PC-9 (cell line): ENCODE data around the gene CIT. TPM values are rescaled to one million over a fixed set of nuclear protein-coding genes. Genes with fewer than 3 reads are reported as not detected.

Experiments
- BruUV-seq: library from RNA; stranded (reverse); fragments of 400-500 nt; replicated peaks from 2 replicates; lab custom pipeline; 2021; lab: Mats Ljungman, UMichigan
- CTCF ChIA-PET: fragments of 300-600 bp; sonication (Branson Sonifier 250); formaldehyde crosslinking; loops from one replicate; lab custom pipeline; 2022; ENCODE audit warnings: antibody characterized with exemption; lab: Charles Lee
- POLR2A ChIA-PET: fragments of 300-600 bp; sonication (Branson Sonifier 250); formaldehyde crosslinking; loops from one replicate; lab custom pipeline; 2022; ENCODE audit warnings: antibody characterized with exemption; ENCODE audit not compliant: unreplicated experiment; lab: Charles Lee
- DNase-seq, 2 experiments: peaks; one replicate each; pipeline versions ENCODE4 v3.0.0 to v3.0.0-alpha.2; 2015 to 2022; ENCODE audit warnings: mixed read lengths in 1 of 2
- H2AFZ ChIP-seq: fragments of 200-600 bp; sonication (generic); 2 replicates; pipeline ENCODE4 v1.8.1; 2017; ENCODE audit warnings: antibody characterized with exemption
- H3F3A ChIP-seq: fragments of 200-600 bp; sonication (generic); 2 replicates; pipeline ENCODE4 v1.8.1; 2017; ENCODE audit warnings: antibody characterized with exemption, mild to moderate bottlenecking, low read depth; ENCODE audit not compliant: insufficient read depth
- H3K27ac ChIP-seq: fragments of 200-600 bp; sonication (generic); 2 replicates; pipeline ENCODE4 v1.6.1; 2016; ENCODE audit warnings: mixed run types
- H3K27me3 ChIP-seq: fragments of 200-600 bp; sonication (generic); 2 replicates; pipeline ENCODE4 v1.6.1; 2016; ENCODE audit warnings: low read depth, mixed run types; ENCODE audit not compliant: insufficient read depth
- H3K36me3 ChIP-seq: fragments of 200-600 bp; sonication (generic); 2 replicates; pipeline ENCODE4 v1.6.1; 2016; ENCODE audit warnings: low read depth, mixed run types
- H3K4me1 ChIP-seq: fragments of 200-600 bp; sonication (generic); replicated peaks from 2 replicates; pipeline ENCODE4 v1.6.1; 2016; ENCODE audit warnings: mixed run types; ENCODE audit not compliant: insufficient read depth
- H3K4me2 ChIP-seq: fragments of 200-600 bp; sonication (generic); 2 replicates; pipeline ENCODE4 v1.6.1; 2017; ENCODE audit warnings: mixed run types
- H3K4me3 ChIP-seq: fragments of 200-600 bp; sonication (generic); 2 replicates; pipeline ENCODE4 v1.6.1; 2016; ENCODE audit warnings: mixed run types
- H3K79me2 ChIP-seq: fragments of 200-600 bp; sonication (generic); 2 replicates; pipeline ENCODE4 v1.6.1; 2017; ENCODE audit warnings: low read depth, mixed run types
- H3K9me2 ChIP-seq: fragments of 200-600 bp; sonication (generic); 2 replicates; pipeline ENCODE4 v1.8.1; 2017; ENCODE audit warnings: mild to moderate bottlenecking; ENCODE audit not compliant: insufficient read depth
- H3K9me3 ChIP-seq: fragments of 200-600 bp; sonication (generic); 2 replicates; pipeline ENCODE4 v1.8.1; 2016; ENCODE audit warnings: low read depth; ENCODE audit not compliant: insufficient read depth
- H4K20me1 ChIP-seq: fragments of 200-600 bp; sonication (generic); 2 replicates; pipeline ENCODE4 v1.8.1; 2017; ENCODE audit not compliant: insufficient read depth
- CTCF ChIP-seq: fragments of 200-600 bp; sonication (generic); conservative IDR thresholded peaks from 2 replicates; pipeline ENCODE4 v1.6.1; 2017; ENCODE audit warnings: mixed run types, antibody characterized with exemption, mild to moderate bottlenecking, moderate library complexity
- EZH2 ChIP-seq: fragments of 200-600 bp; sonication (generic); IDR thresholded peaks from 2 replicates; pipeline ENCODE4 v1.8.0; 2017; ENCODE audit warnings: antibody characterized with exemption, low read depth
- intact Hi-C: fragments of 100-400 bp; cut with micrococcal nuclease; formaldehyde crosslinking; loops from one replicate; pipeline ENCODE4 v1.10.0; 2022; ENCODE audit not compliant: unreplicated experiment
- total RNA-seq: library from RNA; stranded (reverse); gene quantifications from 2 replicates; pipeline ENCODE4 v1.2.3, GENCODE V29; 2021

The CIT gene
- total RNA-seq, 1 experiment from 2014 or later: 81.8 TPM

- no peak overlapping the region for H3K4me2 ChIP-seq
- no peaks in the 10 kb centered on the region for H3K36me3 ChIP-seq
- BruUV-seq: no TSS peak
- H4K20me1 ChIP-seq: no peaks in the 10 kb centered on the region
- no peaks in the 10 kb centered on the region for H3K4me1 ChIP-seq
- intact Hi-C loops: no loop called here
- H3K9me2 ChIP-seq: no peaks in the 10 kb centered on the region
- CTCF ChIA-PET: no interaction called here
- peaks cover 22% of the 10 kb centered on the region for H3K27me3 ChIP-seq
- H2AFZ ChIP-seq: no peak overlapping the region
- POLR2A ChIA-PET: no interaction called here
- no peaks in the 10 kb centered on the region for H3F3A ChIP-seq
- DNase-seq: no peak
- peaks cover 5% of the 10 kb centered on the region for H3K9me3 ChIP-seq
- H3K4me3 ChIP-seq: no peak overlapping the region
- H3K79me2 ChIP-seq: no peaks in the 10 kb centered on the region
- TF ChIP-seq EZH2 (no peak), CTCF (no peak)
- H3K27ac ChIP-seq: no peak overlapping the region
Observed at GRCh38 chr12:119652665-119653064, 224.5 kb downstream of the CIT start.

- no peaks in the 10 kb centered on the region for H3K36me3 ChIP-seq
- H3K4me1 ChIP-seq: no peaks in the 10 kb centered on the region
- CTCF ChIA-PET: interaction anchor here (0.6 kb wide), 1 partner anchor 102 kb away, joined by 3 read pairs; no protein-coding TSS in a partner anchor
- no peak for DNase-seq
- H3K27ac ChIP-seq: no peak overlapping the region
- no peaks in the 10 kb centered on the region for H3F3A ChIP-seq
- peaks cover 29% of the 10 kb centered on the region for H3K27me3 ChIP-seq
- H3K9me3 ChIP-seq: peaks cover 5% of the 10 kb centered on the region
- POLR2A ChIA-PET: interaction anchor here (0.5 kb wide), 1 partner anchor 1465 kb away, joined by 3 read pairs; no protein-coding TSS in a partner anchor
- H3K9me2 ChIP-seq: no peaks in the 10 kb centered on the region
- H3K4me3 ChIP-seq: no peak overlapping the region
- peak; percentile 86 for TF ChIP-seq CTCF
- TF ChIP-seq EZH2: no peak
- intact Hi-C loops: loop anchor here (2.0 to 10.0 kb wide), 2 partner anchors 85 to 205 kb away; no protein-coding TSS in a partner anchor
- no peaks in the 10 kb centered on the region for H3K79me2 ChIP-seq
- H3K4me2 ChIP-seq: no peak overlapping the region
- no peaks in the 10 kb centered on the region for H4K20me1 ChIP-seq
- no TSS peak for BruUV-seq
- H2AFZ ChIP-seq: no peak overlapping the region
Observed at GRCh38 chr12:119649202-119649808, 227.8 kb downstream of the CIT start.

DNA sequence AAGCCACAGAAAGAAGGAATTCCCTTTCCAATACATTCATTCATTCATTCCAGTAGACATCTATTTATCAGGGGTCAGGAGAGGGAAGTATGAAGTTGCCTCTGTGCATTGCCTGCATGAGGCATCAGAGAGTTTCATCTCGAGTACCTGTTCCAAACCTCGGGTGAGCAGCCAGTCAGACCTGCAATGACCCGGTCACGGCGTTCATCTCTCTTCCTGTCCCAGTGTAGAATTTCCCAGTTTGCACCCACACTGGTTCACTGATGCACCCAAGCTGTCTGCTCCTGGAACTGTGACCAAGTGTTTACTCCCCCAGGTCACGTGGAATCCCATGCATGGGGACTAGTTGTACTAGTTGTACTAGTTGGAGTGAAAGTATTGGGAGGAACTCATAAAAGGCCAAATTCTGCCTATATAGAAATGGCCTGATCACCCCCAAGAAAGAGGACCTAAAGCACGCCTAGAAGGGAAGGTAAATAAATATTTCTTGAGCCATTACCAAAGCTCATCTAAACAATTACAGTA is 231.5 kb downstream of the CIT start:
- Histone ChIP-seq H3K9me2 (no peaks in the 10 kb centered on the region), H3K9me3 (no peaks in the 10 kb centered on the region), H3K4me3 (no peak overlapping the region), H3K27ac (no peak overlapping the region), H3K79me2 (no peaks in the 10 kb centered on the region), H3K4me2 (no peak overlapping the region), H2AFZ (no peak overlapping the region), H4K20me1 (no peaks in the 10 kb centered on the region), H3K4me1 (no peaks in the 10 kb centered on the region), H3F3A (no peaks in the 10 kb centered on the region), H3K27me3 (peaks cover 24% of the 10 kb centered on the region), H3K36me3 (no peaks in the 10 kb centered on the region)
- intact Hi-C loops: loop anchor here (10.0 kb wide), 1 partner anchor 81 kb away; no protein-coding TSS in a partner anchor
- BruUV-seq: no TSS peak
- ChIA-PET CTCF (no interaction called here), POLR2A (no interaction called here)
- DNase-seq: no peak
- TF ChIP-seq CTCF (no peak), EZH2 (no peak)
